H1 (cell line): ENCODE data around the gene ANKRD31. TPM values are rescaled to one million over a fixed set of nuclear protein-coding genes. Genes with fewer than 3 reads are reported as not detected.

Experiments used
- ATF3 ChIP-seq: IDR thresholded peaks from 2 replicates; pipeline ENCODE4 v1.6.1; 2011; ENCODE audit warnings: low read depth, mild to moderate bottlenecking, low read length; ENCODE audit not compliant: insufficient read depth
- BCL11A ChIP-seq, 2 experiments: IDR thresholded peaks; one replicate each; pipeline ENCODE4 v1.6.1; 2011; ENCODE audit warnings: low read depth in 2 of 2, low read length in 2 of 2, mild to moderate bottlenecking in 2 of 2
- CBX5 ChIP-seq: fragments of 300-800, 300-1000 bp; sonication (generic); IDR thresholded peaks from 2 replicates; pipeline ENCODE4 v1.7.1; 2016; ENCODE audit warnings: antibody characterized with exemption, low read length, low read depth
- CBX8 ChIP-seq: fragments of 300-800, 300-1000 bp; sonication (generic); IDR thresholded peaks from 2 replicates; pipeline ENCODE4 v1.7.1; 2016; ENCODE audit warnings: low read depth, low read length, borderline replicate concordance
- CREB1 ChIP-seq: IDR thresholded peaks from 2 replicates; pipeline ENCODE4 v1.6.1; 2012; ENCODE audit warnings: inconsistent platforms
- CTBP2 ChIP-seq: IDR thresholded peaks from 2 replicates; pipeline ENCODE4 v1.7.0; 2011; ENCODE audit warnings: borderline replicate concordance, mild to moderate bottlenecking, moderate library complexity, mixed read lengths, low read length; ENCODE audit not compliant: insufficient read depth, insufficient read length
- KDM5A ChIP-seq: fragments of 200-600 bp; IDR thresholded peaks from 2 replicates; pipeline ENCODE4 v1.7.1; 2012; ENCODE audit warnings: mild to moderate bottlenecking, low read length, inconsistent platforms, mixed read lengths
- MAFK ChIP-seq: IDR thresholded peaks from 2 replicates; pipeline ENCODE4 v1.6.1; 2012; ENCODE audit warnings: low read depth, mild to moderate bottlenecking, improper control_type of control experiment, low read length
- NANOG ChIP-seq: IDR thresholded peaks from 2 replicates; pipeline ENCODE4 v1.6.1; 2011; ENCODE audit warnings: low read length, low read depth, mild to moderate bottlenecking, inconsistent platforms; ENCODE audit not compliant: insufficient read depth, poor library complexity, severe bottlenecking
- NRF1 ChIP-seq: IDR thresholded peaks from 2 replicates; pipeline ENCODE4 v1.6.1; 2011; ENCODE audit warnings: mild to moderate bottlenecking, low read depth, low read length, improper control_type of control experiment
- PHF8 ChIP-seq: fragments of 200-600 bp; sonication (generic); conservative IDR thresholded peaks from 2 replicates; pipeline ENCODE4 v1.7.1; 2012; ENCODE audit warnings: low read depth, mild to moderate bottlenecking, inconsistent platforms, low read length, moderate library complexity
- POU5F1 ChIP-seq: IDR thresholded peaks from 2 replicates; pipeline ENCODE4 v1.6.1; 2011; ENCODE audit warnings: low read depth, mild to moderate bottlenecking, low read length, moderate library complexity
- RAD21 ChIP-seq, 2 experiments: IDR thresholded peaks in 1 of 2; conservative IDR thresholded peaks in 1 of 2; 2 replicates each; pipeline ENCODE4 v1.6.1; 2011; ENCODE audit warnings: low read depth in 2 of 2, low read length in 2 of 2, improper control_type of control experiment in 1 of 2, inconsistent platforms in 1 of 2, mild to moderate bottlenecking in 1 of 2, moderate library complexity in 1 of 2
- RBBP5 ChIP-seq: IDR thresholded peaks from 2 replicates; pipeline ENCODE4 v1.7.1; 2012; ENCODE audit warnings: low read depth, mild to moderate bottlenecking, inconsistent platforms, low read length, moderate library complexity, borderline replicate concordance
- RFX5 ChIP-seq: IDR thresholded peaks from 2 replicates; pipeline ENCODE4 v1.6.1; 2011; ENCODE audit warnings: low read depth, low read length, improper control_type of control experiment, borderline replicate concordance
- RNF2 ChIP-seq: fragments of 200-900, 300-1000 bp; sonication (generic); IDR thresholded peaks from 2 replicates; pipeline ENCODE4 v1.7.1; 2016; ENCODE audit warnings: borderline replicate concordance, low read depth, mild to moderate bottlenecking, antibody characterized with exemption, low read length; ENCODE audit not compliant: poor library complexity, severe bottlenecking; ENCODE audit errors: missing control alignments
- RXRA ChIP-seq: IDR thresholded peaks from 2 replicates; pipeline ENCODE4 v1.6.1; 2011; ENCODE audit warnings: low read depth, mild to moderate bottlenecking, low read length, moderate library complexity; ENCODE audit not compliant: insufficient read depth
- SAP30 ChIP-seq: fragments of 300-600 bp; sonication (generic); IDR thresholded peaks from 2 replicates; pipeline ENCODE4 v1.7.1; 2012; ENCODE audit warnings: low read length, moderate library complexity, mild to moderate bottlenecking, inconsistent platforms; ENCODE audit not compliant: insufficient read depth, insufficient replicate concordance
- SP2 ChIP-seq: IDR thresholded peaks from 2 replicates; pipeline ENCODE4 v1.6.1; 2012; ENCODE audit warnings: mild to moderate bottlenecking, low read length, inconsistent platforms
- SRF ChIP-seq: IDR thresholded peaks from 2 replicates; pipeline ENCODE4 v1.6.1; 2011; ENCODE audit warnings: mild to moderate bottlenecking, low read depth, low read length, moderate library complexity
- TCF12 ChIP-seq: IDR thresholded peaks from 2 replicates; pipeline ENCODE4 v1.6.1; 2011; ENCODE audit warnings: low read depth, mild to moderate bottlenecking, low read length
- YY1 ChIP-seq: IDR thresholded peaks from 2 replicates; pipeline ENCODE4 v1.6.1; 2011; ENCODE audit warnings: low read depth, mild to moderate bottlenecking, low read length
- ZNF274 ChIP-seq: IDR thresholded peaks from 2 replicates; pipeline ENCODE4 v1.7.0; 2012; ENCODE audit warnings: low read length, borderline replicate concordance; ENCODE audit errors: extremely low read depth
- polyA plus RNA-seq, 7 experiments: library from polyadenylated mRNA; depleted of rRNA in 3 of 7; stranded (reverse) in 5 of 7; unstranded in 2 of 7; fragments of >200 nt in 5 of 7; fragments of 200-250 nt in 2 of 7; gene quantifications; 1 replicate in 5 of 7; 2 replicates in 1 of 7; 4 replicates in 1 of 7; pipeline versions ENCODE4 v1.2.1 to v1.2.3, GENCODE V29; 2011 to 2013; ENCODE audit warnings: missing spikeins in 2 of 7, mixed read lengths in 2 of 7
- total RNA-seq: library from RNA; stranded (reverse); fragmentation: NEBNext Ultra II Directional; extraction: Animal tissue kit (Norgen Biotek cat#: 25700); gene quantifications from 2 replicates; pipeline ENCODE4 v1.2.1, GENCODE V29; 2021

The ANKRD31 gene
- total and polyA plus RNA-seq, 2 of the 8 experiments (the other 6 are each of a cell fraction or from before 2014, with no cell fraction given), result 0.05 to 0.06 TPM

GRCh38 chr5:75052192-75053053 is 184.3 kb downstream of the ANKRD31 start, which contains the start of gene GCNT4 (continued):
- TF ChIP-seq RBBP5, result no peak
- TF ChIP-seq SRF, result no peak
- no peak for TF ChIP-seq YY1
- no peak for TF ChIP-seq ZNF274
- TF ChIP-seq ATF3, result no peak
- no peak for TF ChIP-seq POU5F1
- no peak for TF ChIP-seq CREB1
- TF ChIP-seq CBX5, result no peak
- TF ChIP-seq MAFK, result no peak
- TF ChIP-seq SP2, result no peak
- no peak for TF ChIP-seq RXRA
- TF ChIP-seq KDM5A, result no peak
- no peak for TF ChIP-seq CTBP2
- no peak for TF ChIP-seq CBX8
- TF ChIP-seq SAP30, result no peak
- TF ChIP-seq NANOG, result no peak
- no peak for TF ChIP-seq RAD21 (IDR thresholded peaks at IDR 0.05 in 1 of 2, conservative IDR thresholded peaks at IDR 0.05 in 1 of 2; ENCODE audit: low read depth in 2 of 2, low read length in 2 of 2)
- TF ChIP-seq BCL11A (IDR thresholded peaks at IDR 0.05; ENCODE audit: low read depth in 2 of 2, low read length in 2 of 2), result no peak
- TF ChIP-seq RNF2, result no peak
- TF ChIP-seq RFX5, result no peak
- TF ChIP-seq TCF12, result no peak
- TF ChIP-seq PHF8, result peak; percentile 24; the same call in 1 of the 2 replicates
- TF ChIP-seq NRF1, result no peak
